CD4-positive, alpha-beta T cell (primary cell): ENCODE data around the gene EML2. TPM values are rescaled to one million over a fixed set of nuclear protein-coding genes. Genes with fewer than 3 reads are reported as not detected.

Experiments
- ATAC-seq: fragments of 200-7000 bp; cut with Tn5 transposase; one replicate; pipeline ENCODE4 v1.10.0; 2022; ENCODE audit warnings: mild to moderate bottlenecking; ENCODE audit not compliant: poor library complexity
- CTCF ChIA-PET: fragments of 350-600 bp; sonication (Branson Sonifier 250); formaldehyde crosslinking; loops from one replicate; lab custom pipeline; 2021; ENCODE audit warnings: antibody characterized with exemption, inconsistent platforms; lab: Charles Lee
- POLR2A ChIA-PET: fragments of 350-600 bp; sonication (Branson Sonifier 250); formaldehyde crosslinking; loops from one replicate; lab custom pipeline; 2021; ENCODE audit warnings: antibody characterized with exemption, inconsistent platforms; lab: Charles Lee
- DNase-seq, 14 experiments: peaks; one replicate each; pipeline ENCODE4 v3.0.0-alpha.2; 2013 to 2020; ENCODE audit warnings: mixed read lengths in 2 of 14
- H3K27ac ChIP-seq, 2 donors: one replicate each; pipeline versions ENCODE4 v1.5.1 to v1.7.0; 2013; ENCODE audit warnings: low read length in 2 of 2, low read depth in 1 of 2, mild to moderate bottlenecking in 1 of 2
- H3K27me3 ChIP-seq, 2 experiments: 1 replicate in 1 of 2; 2 replicates in 1 of 2; pipeline versions ENCODE4 v1.6.1 to v1.7.0; 2013; ENCODE audit warnings: low read length in 2 of 2, control low read depth in 1 of 2, mild to moderate bottlenecking in 1 of 2, moderate library complexity in 1 of 2; ENCODE audit not compliant: insufficient read depth in 2 of 2, control insufficient read depth in 1 of 2
- H3K36me3 ChIP-seq: one replicate; pipeline ENCODE4 v1.6.1; 2013; ENCODE audit warnings: low read length, control low read depth; ENCODE audit not compliant: insufficient read depth
- H3K4me1 ChIP-seq: one replicate; pipeline ENCODE4 v1.6.1; 2013; ENCODE audit warnings: low read length, control low read depth; ENCODE audit not compliant: insufficient read depth
- H3K4me3 ChIP-seq: one replicate; pipeline ENCODE4 v1.5.1; 2013; ENCODE audit warnings: mild to moderate bottlenecking, low read length, moderate library complexity
- H3K9me3 ChIP-seq, 2 experiments: 1 replicate in 1 of 2; 2 replicates in 1 of 2; pipeline versions ENCODE4 v1.6.1 to v1.7.0; 2013; ENCODE audit warnings: low read length in 2 of 2, mild to moderate bottlenecking in 2 of 2, control low read depth in 1 of 2, moderate library complexity in 1 of 2; ENCODE audit not compliant: control insufficient read depth in 1 of 2, insufficient read depth in 1 of 2
- H3K27ac Mint-ChIP-seq: one replicate; pipeline ENCODE4 v1.8.0; 2020; ENCODE audit warnings: mixed read lengths
- H3K27me3 Mint-ChIP-seq: one replicate; pipeline ENCODE4 v1.8.0; 2021; ENCODE audit warnings: mixed read lengths
- H3K36me3 Mint-ChIP-seq: one replicate; pipeline ENCODE4 v1.8.0; 2021; ENCODE audit warnings: low read depth, mixed read lengths
- H3K4me1 Mint-ChIP-seq: one replicate; pipeline ENCODE4 v1.8.0; 2021; ENCODE audit warnings: low read depth, mixed read lengths
- H3K4me3 Mint-ChIP-seq: one replicate; pipeline ENCODE4 v1.8.0; 2020; ENCODE audit warnings: mild to moderate bottlenecking, mixed read lengths
- H3K9me3 Mint-ChIP-seq: one replicate; pipeline ENCODE4 v1.8.0; 2020; ENCODE audit warnings: mixed read lengths
- CTCF ChIP-seq: fragments of 200-600 bp; IDR thresholded peaks from one replicate; pipeline ENCODE4 v1.8.0; 2022; ENCODE audit warnings: antibody characterized with exemption, mild to moderate bottlenecking
- intact Hi-C, 2 experiments: fragments of 100-400 bp; cut with DNase I in 1 of 2; cut with micrococcal nuclease in 1 of 2; formaldehyde crosslinking; loops; one replicate each; pipeline versions ENCODE4 v1.15.1 to v1.9.0; 2023 to 2025; cut with DNase I, micrococcal nuclease
- total RNA-seq, 174 experiments: library from RNA in 2 of 174; stranded (reverse) in 2 of 174; gene quantifications; one replicate each; pipeline ENCODE4 v1.2.3 and lab custom pipeline; 2021 to 2026

EML2 gene
- total RNA-seq, 2 experiments from 2014 or later, result 29.2 to 30.4 TPM

GRCh38 chr19:45659096-45659729 lies 20.0 kb upstream of the EML2 start:
- H3K27ac Mint-ChIP-seq, result no peak overlapping the region
- no peak for TF ChIP-seq CTCF
- ATAC-seq, result no peak
- Histone ChIP-seq H3K9me3 (no peaks in the 10 kb centered on the region), H3K27me3 (no peaks in the 10 kb centered on the region), H3K4me3 (no peak overlapping the region), H3K36me3 (no peaks in the 10 kb centered on the region), H3K27ac (no peak overlapping the region), H3K4me1 (peaks cover 5% of the 10 kb centered on the region)
- intact Hi-C loops, result no loop called here
- CTCF ChIA-PET, result no interaction called here
- H3K27me3 Mint-ChIP-seq, result peaks cover 5% of the 10 kb centered on the region
- no peak overlapping the region for H3K4me3 Mint-ChIP-seq
- no peaks in the 10 kb centered on the region for H3K36me3 Mint-ChIP-seq
- POLR2A ChIA-PET, result no interaction called here
- no peaks in the 10 kb centered on the region for H3K9me3 Mint-ChIP-seq
- no peak for DNase-seq
- H3K4me1 Mint-ChIP-seq, result peaks cover under 1% of the 10 kb centered on the region

GRCh38 chr19:45657520-45658167 lies 18.4 kb upstream of the EML2 start:
- no peaks in the 10 kb centered on the region for H3K27me3 ChIP-seq
- no peak overlapping the region for H3K4me3 Mint-ChIP-seq
- H3K36me3 Mint-ChIP-seq, result no peaks in the 10 kb centered on the region
- no peaks in the 10 kb centered on the region for H3K36me3 ChIP-seq
- ChIA-PET POLR2A (no interaction called here), CTCF (no interaction called here)
- no peak overlapping the region for H3K27ac Mint-ChIP-seq
- no peaks in the 10 kb centered on the region for H3K9me3 Mint-ChIP-seq
- no peak overlapping the region for H3K27ac ChIP-seq
- H3K9me3 ChIP-seq, result no peaks in the 10 kb centered on the region
- H3K4me1 ChIP-seq, result no peaks in the 10 kb centered on the region
- H3K4me1 Mint-ChIP-seq, result no peaks in the 10 kb centered on the region
- DNase-seq (no peak), ATAC-seq (no peak)
- TF ChIP-seq CTCF, result no peak
- H3K27me3 Mint-ChIP-seq, result peaks cover 4% of the 10 kb centered on the region
- intact Hi-C loops, result no loop called here
- H3K4me3 ChIP-seq, result no peak overlapping the region

GRCh38 chr19:45655073-45655472 lies 15.9 kb upstream of the EML2 start:
- Mint-ChIP-seq H3K4me1 (no peaks in the 10 kb centered on the region), H3K4me3 (no peak overlapping the region), H3K27ac (no peak overlapping the region), H3K36me3 (no peaks in the 10 kb centered on the region), H3K9me3 (no peaks in the 10 kb centered on the region), H3K27me3 (peaks cover 4% of the 10 kb centered on the region)
- DNase-seq (no peak), ATAC-seq (no peak)
- intact Hi-C loops, result no loop called here
- Histone ChIP-seq H3K4me1 (no peaks in the 10 kb centered on the region), H3K27ac (no peak overlapping the region), H3K36me3 (no peaks in the 10 kb centered on the region), H3K4me3 (no peak overlapping the region), H3K9me3 (no peaks in the 10 kb centered on the region), H3K27me3 (no peaks in the 10 kb centered on the region)
- TF ChIP-seq CTCF, result no peak
- CTCF ChIA-PET, result no interaction called here
- POLR2A ChIA-PET, result no interaction called here
